SK-N-SH treated with all-trans-retinoic acid at 6 μM for 48 hours (cell line): ENCODE data around the gene EPHX1.

Experiments used
- ATAC-seq: fragments of 200-7000 bp; cut with Tn5 transposase; 3 replicates; pipeline ENCODE4 v1.9.1; 2020; ENCODE audit warnings: mild to moderate bottlenecking, moderate library complexity
- ARNTL ChIP-seq: fragments of 450-650 bp; formaldehyde crosslinking; IDR thresholded peaks from 2 replicates; pipeline ENCODE4 v1.5.0; 2020; ENCODE audit warnings: low read depth, mild to moderate bottlenecking, moderate library complexity, borderline replicate concordance
- BACH2 ChIP-seq: fragments of 250-450 bp; sonication (Bioruptor Pico); IDR thresholded peaks from 2 replicates; pipeline ENCODE4 v1.9.0; 2021; ENCODE audit warnings: mild to moderate bottlenecking, borderline replicate concordance
- CSDC2 ChIP-seq: fragments of 250-450 bp; sonication (Bioruptor Pico); IDR thresholded peaks from 2 replicates; pipeline ENCODE4 v1.5.0; 2020; ENCODE audit warnings: mild to moderate bottlenecking, moderate library complexity
- ESRRG ChIP-seq: fragments of 250-450 bp; sonication (Bioruptor Pico); IDR thresholded peaks from 2 replicates; pipeline ENCODE4 v1.6.1; 2021; ENCODE audit warnings: mild to moderate bottlenecking
- ISL1 ChIP-seq: fragments of 250-450 bp; sonication (Bioruptor Pico); IDR thresholded peaks from 2 replicates; pipeline ENCODE4 v2.1.2; 2022; ENCODE audit warnings: mild to moderate bottlenecking, moderate library complexity
- OSR1 ChIP-seq: fragments of 250-450 bp; sonication (Bioruptor Pico); IDR thresholded peaks from 2 replicates; pipeline ENCODE4 v1.8.0; 2022; ENCODE audit warnings: moderate library complexity, mild to moderate bottlenecking, inconsistent platforms
- PPARA ChIP-seq: fragments of 250-450 bp; sonication (Bioruptor Pico); IDR thresholded peaks from 2 replicates; pipeline ENCODE4 v1.5.0; 2020; ENCODE audit warnings: mild to moderate bottlenecking, borderline replicate concordance
- SNAI2 ChIP-seq: fragments of 250-450 bp; sonication (Bioruptor Pico); IDR thresholded peaks from 2 replicates; pipeline ENCODE4 v1.5.0; 2020; ENCODE audit warnings: mild to moderate bottlenecking, moderate library complexity
- TCF4 ChIP-seq: fragments of 250-450 bp; sonication (Bioruptor Pico); IDR thresholded peaks from 2 replicates; pipeline ENCODE4 v1.8.0; 2021; ENCODE audit warnings: mild to moderate bottlenecking, moderate library complexity, borderline replicate concordance
- TOX ChIP-seq: fragments of 250-450 bp; sonication (Bioruptor Pico); IDR thresholded peaks from 2 replicates; pipeline ENCODE4 v1.8.0; 2021; ENCODE audit warnings: mild to moderate bottlenecking, moderate library complexity, borderline replicate concordance
- ZC3H10 ChIP-seq: fragments of 250-450 bp; sonication (Bioruptor Pico); IDR thresholded peaks from 2 replicates; pipeline ENCODE4 v1.5.1; 2021; ENCODE audit warnings: mild to moderate bottlenecking, moderate library complexity
- ZFP3 ChIP-seq: fragments of 250-450 bp; sonication (Bioruptor Pico); IDR thresholded peaks from 2 replicates; pipeline ENCODE4 v1.5.0; 2020; ENCODE audit warnings: mild to moderate bottlenecking, moderate library complexity
- ZFP30 ChIP-seq: fragments of 450-650 bp; formaldehyde crosslinking; IDR thresholded peaks from 2 replicates; pipeline ENCODE4 v1.5.0; 2022; ENCODE audit warnings: mild to moderate bottlenecking, moderate library complexity
- ZNF565 ChIP-seq: fragments of 450-650 bp; formaldehyde crosslinking; conservative IDR thresholded peaks from 2 replicates; pipeline ENCODE4 v1.5.0; 2020; ENCODE audit warnings: low read depth, mild to moderate bottlenecking, moderate library complexity
- ZNF70 ChIP-seq: fragments of 450-650 bp; formaldehyde crosslinking; IDR thresholded peaks from 2 replicates; pipeline ENCODE4 v1.5.0; 2020; ENCODE audit warnings: mild to moderate bottlenecking, moderate library complexity
- ZNF8 ChIP-seq: fragments of 450-650 bp; formaldehyde crosslinking; IDR thresholded peaks from 2 replicates; pipeline ENCODE4 v1.5.0; 2020; ENCODE audit warnings: mild to moderate bottlenecking, moderate library complexity
- TF ChIP-seq, protein P1 (sequence below): fragments of 250-450 bp; sonication (Bioruptor Pico); IDR thresholded peaks from 2 replicates; pipeline ENCODE4 v1.8.0; 2020; ENCODE audit warnings: mild to moderate bottlenecking, moderate library complexity, borderline replicate concordance
- TF ChIP-seq, protein P2 (sequence below): fragments of 250-450 bp; sonication (Bioruptor Pico); IDR thresholded peaks from 2 replicates; pipeline ENCODE4 v1.5.1; 2020; ENCODE audit warnings: low read depth, mild to moderate bottlenecking, moderate library complexity
- TF ChIP-seq, protein P3 (sequence below): fragments of 250-450 bp; sonication (Bioruptor Pico); IDR thresholded peaks from 2 replicates; pipeline ENCODE4 v1.8.0; 2021; ENCODE audit warnings: low read depth, mild to moderate bottlenecking, moderate library complexity, borderline replicate concordance
- TF ChIP-seq, protein P4 (sequence below): fragments of 250-450 bp; sonication (Bioruptor Pico); IDR thresholded peaks from 2 replicates; pipeline ENCODE4 v1.5.0; 2020; ENCODE audit warnings: mild to moderate bottlenecking, moderate library complexity

The EPHX1 gene

DNA sequence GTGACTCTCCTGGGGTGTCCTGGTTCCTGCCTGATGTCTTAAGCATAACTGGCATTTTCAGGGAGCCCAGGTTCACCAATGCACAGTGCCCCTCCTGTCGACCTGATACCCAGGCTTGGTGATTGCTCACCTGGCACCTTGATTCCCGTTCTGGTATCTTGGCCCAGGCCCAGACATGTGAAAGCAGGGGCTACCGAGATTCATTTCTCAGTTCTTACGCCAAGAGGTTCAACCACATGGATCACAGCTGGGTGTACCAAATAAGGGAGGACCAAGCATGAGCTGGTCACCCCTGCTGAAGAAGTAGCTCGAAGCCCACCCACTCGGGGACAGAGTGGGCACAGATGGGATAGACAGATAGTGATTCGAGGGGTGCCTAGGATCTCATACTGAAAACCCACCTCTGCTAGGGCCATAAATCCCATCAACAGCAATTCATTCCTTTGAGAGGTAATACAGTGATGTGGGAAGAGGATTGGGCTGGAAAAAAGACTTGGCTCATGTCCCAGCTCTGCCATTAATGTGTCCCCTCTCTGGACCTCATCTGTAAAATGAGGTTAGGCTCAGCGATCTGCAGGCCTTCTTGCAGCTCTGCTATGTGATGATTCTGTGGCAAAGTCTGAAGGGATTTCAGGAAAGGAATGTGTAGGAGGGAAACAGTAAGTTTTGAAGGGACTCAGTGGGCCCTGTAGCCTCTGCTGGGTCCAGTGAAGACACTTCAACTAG lies 2.7 kb downstream of the EPHX1 start:
- ATAC-seq: no peak
- TF ChIP-seq ZNF70 (CRISPR knock-in tag) (no peak), ZFP3 (CRISPR knock-in tag) (no peak), CSDC2 (CRISPR knock-in tag) (no peak), ZFP30 (CRISPR knock-in tag) (no peak), ESRRG (CRISPR knock-in tag) (no peak), ZC3H10 (CRISPR knock-in tag) (no peak), TOX (CRISPR knock-in tag) (no peak), ISL1 (CRISPR knock-in tag) (no peak), TCF4 (no peak), SNAI2 (CRISPR knock-in tag) (no peak), OSR1 (CRISPR knock-in tag) (no peak), ZNF565 (CRISPR knock-in tag) (no peak), PPARA (no peak)
- TF ChIP-seq, protein P1, sequence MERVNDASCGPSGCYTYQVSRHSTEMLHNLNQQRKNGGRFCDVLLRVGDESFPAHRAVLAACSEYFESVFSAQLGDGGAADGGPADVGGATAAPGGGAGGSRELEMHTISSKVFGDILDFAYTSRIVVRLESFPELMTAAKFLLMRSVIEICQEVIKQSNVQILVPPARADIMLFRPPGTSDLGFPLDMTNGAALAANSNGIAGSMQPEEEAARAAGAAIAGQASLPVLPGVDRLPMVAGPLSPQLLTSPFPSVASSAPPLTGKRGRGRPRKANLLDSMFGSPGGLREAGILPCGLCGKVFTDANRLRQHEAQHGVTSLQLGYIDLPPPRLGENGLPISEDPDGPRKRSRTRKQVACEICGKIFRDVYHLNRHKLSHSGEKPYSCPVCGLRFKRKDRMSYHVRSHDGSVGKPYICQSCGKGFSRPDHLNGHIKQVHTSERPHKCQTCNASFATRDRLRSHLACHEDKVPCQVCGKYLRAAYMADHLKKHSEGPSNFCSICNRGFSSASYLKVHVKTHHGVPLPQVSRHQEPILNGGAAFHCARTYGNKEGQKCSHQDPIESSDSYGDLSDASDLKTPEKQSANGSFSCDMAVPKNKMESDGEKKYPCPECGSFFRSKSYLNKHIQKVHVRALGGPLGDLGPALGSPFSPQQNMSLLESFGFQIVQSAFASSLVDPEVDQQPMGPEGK (CRISPR knock-in tag): no peak
- TF ChIP-seq, protein P2, sequence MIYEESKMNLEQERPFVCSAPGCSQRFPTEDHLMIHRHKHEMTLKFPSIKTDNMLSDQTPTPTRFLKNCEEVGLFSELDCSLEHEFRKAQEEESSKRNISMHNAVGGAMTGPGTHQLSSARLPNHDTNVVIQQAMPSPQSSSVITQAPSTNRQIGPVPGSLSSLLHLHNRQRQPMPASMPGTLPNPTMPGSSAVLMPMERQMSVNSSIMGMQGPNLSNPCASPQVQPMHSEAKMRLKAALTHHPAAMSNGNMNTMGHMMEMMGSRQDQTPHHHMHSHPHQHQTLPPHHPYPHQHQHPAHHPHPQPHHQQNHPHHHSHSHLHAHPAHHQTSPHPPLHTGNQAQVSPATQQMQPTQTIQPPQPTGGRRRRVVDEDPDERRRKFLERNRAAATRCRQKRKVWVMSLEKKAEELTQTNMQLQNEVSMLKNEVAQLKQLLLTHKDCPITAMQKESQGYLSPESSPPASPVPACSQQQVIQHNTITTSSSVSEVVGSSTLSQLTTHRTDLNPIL (CRISPR knock-in tag): no peak
- TF ChIP-seq, protein P3, sequence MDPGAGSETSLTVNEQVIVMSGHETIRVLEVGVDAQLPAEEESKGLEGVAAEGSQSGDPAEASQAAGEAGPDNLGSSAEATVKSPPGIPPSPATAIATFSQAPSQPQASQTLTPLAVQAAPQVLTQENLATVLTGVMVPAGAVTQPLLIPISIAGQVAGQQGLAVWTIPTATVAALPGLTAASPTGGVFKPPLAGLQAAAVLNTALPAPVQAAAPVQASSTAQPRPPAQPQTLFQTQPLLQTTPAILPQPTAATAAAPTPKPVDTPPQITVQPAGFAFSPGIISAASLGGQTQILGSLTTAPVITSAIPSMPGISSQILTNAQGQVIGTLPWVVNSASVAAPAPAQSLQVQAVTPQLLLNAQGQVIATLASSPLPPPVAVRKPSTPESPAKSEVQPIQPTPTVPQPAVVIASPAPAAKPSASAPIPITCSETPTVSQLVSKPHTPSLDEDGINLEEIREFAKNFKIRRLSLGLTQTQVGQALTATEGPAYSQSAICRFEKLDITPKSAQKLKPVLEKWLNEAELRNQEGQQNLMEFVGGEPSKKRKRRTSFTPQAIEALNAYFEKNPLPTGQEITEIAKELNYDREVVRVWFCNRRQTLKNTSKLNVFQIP (CRISPR knock-in tag): no peak
- TF ChIP-seq, protein P4, sequence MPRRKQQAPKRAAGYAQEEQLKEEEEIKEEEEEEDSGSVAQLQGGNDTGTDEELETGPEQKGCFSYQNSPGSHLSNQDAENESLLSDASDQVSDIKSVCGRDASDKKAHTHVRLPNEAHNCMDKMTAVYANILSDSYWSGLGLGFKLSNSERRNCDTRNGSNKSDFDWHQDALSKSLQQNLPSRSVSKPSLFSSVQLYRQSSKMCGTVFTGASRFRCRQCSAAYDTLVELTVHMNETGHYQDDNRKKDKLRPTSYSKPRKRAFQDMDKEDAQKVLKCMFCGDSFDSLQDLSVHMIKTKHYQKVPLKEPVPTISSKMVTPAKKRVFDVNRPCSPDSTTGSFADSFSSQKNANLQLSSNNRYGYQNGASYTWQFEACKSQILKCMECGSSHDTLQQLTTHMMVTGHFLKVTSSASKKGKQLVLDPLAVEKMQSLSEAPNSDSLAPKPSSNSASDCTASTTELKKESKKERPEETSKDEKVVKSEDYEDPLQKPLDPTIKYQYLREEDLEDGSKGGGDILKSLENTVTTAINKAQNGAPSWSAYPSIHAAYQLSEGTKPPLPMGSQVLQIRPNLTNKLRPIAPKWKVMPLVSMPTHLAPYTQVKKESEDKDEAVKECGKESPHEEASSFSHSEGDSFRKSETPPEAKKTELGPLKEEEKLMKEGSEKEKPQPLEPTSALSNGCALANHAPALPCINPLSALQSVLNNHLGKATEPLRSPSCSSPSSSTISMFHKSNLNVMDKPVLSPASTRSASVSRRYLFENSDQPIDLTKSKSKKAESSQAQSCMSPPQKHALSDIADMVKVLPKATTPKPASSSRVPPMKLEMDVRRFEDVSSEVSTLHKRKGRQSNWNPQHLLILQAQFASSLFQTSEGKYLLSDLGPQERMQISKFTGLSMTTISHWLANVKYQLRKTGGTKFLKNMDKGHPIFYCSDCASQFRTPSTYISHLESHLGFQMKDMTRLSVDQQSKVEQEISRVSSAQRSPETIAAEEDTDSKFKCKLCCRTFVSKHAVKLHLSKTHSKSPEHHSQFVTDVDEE (CRISPR knock-in tag): no peak

DNA sequence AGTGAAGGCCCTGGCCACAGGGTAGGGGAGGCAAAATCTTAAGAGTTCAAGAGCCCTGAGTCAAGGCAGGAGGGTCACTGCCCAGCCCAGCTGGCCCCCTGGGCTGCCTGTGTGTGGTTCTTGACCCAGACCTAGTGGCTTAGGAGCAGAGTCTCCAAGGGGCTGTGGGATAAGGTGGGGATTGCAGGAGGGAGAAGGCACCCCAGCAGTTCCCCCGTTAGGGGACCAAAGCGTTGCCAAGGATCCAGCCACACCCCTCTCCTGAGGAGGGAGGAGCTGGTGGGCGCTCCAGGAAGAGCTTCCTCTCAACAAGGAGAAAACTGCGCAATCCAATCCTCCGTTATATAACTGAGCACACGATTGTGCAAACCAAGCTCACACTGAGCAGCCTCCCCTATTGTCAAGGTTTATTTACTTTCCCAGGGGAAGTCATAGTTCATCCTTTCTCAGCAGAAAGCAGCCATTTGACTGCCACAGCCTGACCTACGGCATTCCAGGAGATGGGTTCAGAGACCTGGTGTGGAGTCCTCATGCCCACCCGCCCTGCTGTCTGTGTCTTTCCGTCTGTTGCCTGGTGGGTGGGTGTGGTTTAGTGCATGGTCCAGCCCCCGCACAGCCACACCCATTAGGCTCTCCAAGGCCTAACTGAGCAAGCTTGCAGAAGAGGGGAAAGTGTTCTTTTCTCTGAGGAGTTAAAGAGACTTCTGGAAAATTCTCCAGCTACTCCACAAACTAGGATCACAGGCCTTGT lies 3.5 kb downstream of the EPHX1 start:
- ATAC-seq: no peak
- no peak for TF ChIP-seq BACH2 (CRISPR knock-in tag)
- TF ChIP-seq ZNF70 (CRISPR knock-in tag): no peak
- TF ChIP-seq, protein P3 (CRISPR knock-in tag): no peak
- TF ChIP-seq OSR1 (CRISPR knock-in tag): no peak
- TF ChIP-seq ARNTL (CRISPR knock-in tag): no peak
- TF ChIP-seq TCF4: no peak
- no peak for TF ChIP-seq ZC3H10 (CRISPR knock-in tag)
- TF ChIP-seq, protein P4 (CRISPR knock-in tag): no peak
- no peak for TF ChIP-seq SNAI2 (CRISPR knock-in tag)
- no peak for TF ChIP-seq ZFP30 (CRISPR knock-in tag)
- TF ChIP-seq, protein P1 (CRISPR knock-in tag): no peak
- TF ChIP-seq ZFP3 (CRISPR knock-in tag): no peak
- TF ChIP-seq ZNF8 (CRISPR knock-in tag): no peak
- no peak for TF ChIP-seq ISL1 (CRISPR knock-in tag)
- TF ChIP-seq, protein P2 (CRISPR knock-in tag): no peak
- TF ChIP-seq ESRRG (CRISPR knock-in tag): no peak
- TF ChIP-seq CSDC2 (CRISPR knock-in tag): no peak
